ENCODE data around the gene DNAJC3.
"Not testable (repeated sequence)": the region's sequence is repeated elsewhere in the genome, so short reads cannot be mapped to it uniquely, and the experiment has no call there.

DNAJC3 gene

DNA sequence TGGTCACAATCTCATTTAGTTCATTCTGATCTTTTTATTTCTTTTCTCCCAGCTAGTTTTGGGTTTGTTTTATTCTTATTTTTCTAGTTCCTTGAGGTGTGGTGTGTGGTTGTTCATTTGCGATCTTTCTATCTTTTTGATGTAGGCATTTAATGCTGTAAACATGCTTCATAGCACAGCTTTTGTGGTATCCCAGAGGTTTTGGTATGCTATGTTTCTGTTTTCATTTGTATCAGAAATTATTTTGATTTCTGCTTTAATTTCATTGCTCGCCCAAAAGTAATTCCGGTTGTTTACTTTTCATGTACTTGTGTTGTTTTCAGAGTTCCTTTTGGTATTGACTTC lies 12.6 kb downstream of the DNAJC3 start:
- Histone ChIP-seq H3K4me3 (no peak overlapping the region), H3K27ac (no peak overlapping the region)
- DNase-seq (ENCODE audit: low spot score): no peak
- TF ChIP-seq CTCF (IDR thresholded peaks at IDR 0.05): no peak

DNA sequence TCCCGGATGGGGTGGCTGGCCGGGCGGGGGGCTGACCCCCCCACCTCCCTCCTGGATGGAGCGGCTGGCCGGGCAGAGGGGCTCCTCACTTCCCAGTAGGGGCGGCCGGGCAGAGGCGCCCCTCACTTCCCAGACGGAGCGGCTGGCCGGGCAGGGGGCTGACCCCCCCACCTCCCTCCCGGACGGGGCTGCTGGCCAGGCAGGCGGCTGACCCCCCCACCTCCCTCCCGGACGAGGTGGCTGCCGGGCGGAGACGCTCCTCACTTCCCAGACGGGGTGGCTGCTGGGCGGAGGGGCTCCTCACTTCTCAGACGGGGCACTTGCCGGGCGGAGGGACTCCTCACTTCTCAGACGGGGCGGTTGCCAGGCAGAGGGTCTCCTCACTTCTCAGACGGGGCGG lies 14.0 kb downstream of the DNAJC3 start:
- not testable (repeated sequence) for H3K4me3 ChIP-seq; DNase-seq (ENCODE audit: low spot score)

GRCh38 chr13:95697052-95697680 lies 20.2 kb downstream of the DNAJC3 start:
- Histone ChIP-seq H3K4me3 (no peak overlapping the region), H3K27ac (no peak overlapping the region)
- no peak for DNase-seq (ENCODE audit: low spot score)
- no peak for TF ChIP-seq CTCF (IDR thresholded peaks at IDR 0.05)

More for the DNA sequence above, 14.0 kb downstream of the DNAJC3 start:
- H3K27ac ChIP-seq: not testable (repeated sequence)

- no peak for DNase-seq (ENCODE audit: low spot score)
- Histone ChIP-seq H3K4me3 (no peak overlapping the region), H3K27ac (no peak overlapping the region)
- no peak for TF ChIP-seq CTCF (IDR thresholded peaks at IDR 0.05)
Measured at GRCh38 chr13:95698047-95698749, 21.3 kb downstream of the DNAJC3 start.

DNA sequence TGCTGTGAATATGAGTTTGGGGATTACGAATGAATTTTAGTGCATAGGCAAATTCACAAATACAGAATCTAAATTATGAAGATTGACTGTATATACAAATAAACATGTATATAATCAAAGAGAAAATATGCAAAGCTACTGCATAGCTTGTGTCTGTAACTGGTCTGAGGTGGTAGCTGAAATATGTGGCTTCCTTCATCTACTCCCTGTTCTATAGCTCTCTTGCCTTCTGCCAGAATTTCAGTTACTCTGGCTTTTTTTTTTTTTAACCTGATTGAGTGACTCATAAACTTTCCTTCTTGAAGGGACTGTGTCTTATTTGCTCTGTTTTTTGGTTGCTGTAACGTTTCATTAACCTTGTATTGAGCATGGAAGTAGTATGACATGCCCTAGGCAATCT lies 26.6 kb downstream of the DNAJC3 start:
- no peak overlapping the region for H3K27ac ChIP-seq
- DNase-seq (ENCODE audit: low spot score): no peak
- no peak overlapping the region for H3K4me3 ChIP-seq
- TF ChIP-seq CTCF (IDR thresholded peaks at IDR 0.05): no peak

GRCh38 chr13:95704510-95704909 lies 27.6 kb downstream of the DNAJC3 start:
- no peak for DNase-seq (ENCODE audit: low spot score)
- Histone ChIP-seq H3K4me3 (no peak overlapping the region), H3K27ac (no peak overlapping the region)
- TF ChIP-seq CTCF (IDR thresholded peaks at IDR 0.05): no peak

DNA sequence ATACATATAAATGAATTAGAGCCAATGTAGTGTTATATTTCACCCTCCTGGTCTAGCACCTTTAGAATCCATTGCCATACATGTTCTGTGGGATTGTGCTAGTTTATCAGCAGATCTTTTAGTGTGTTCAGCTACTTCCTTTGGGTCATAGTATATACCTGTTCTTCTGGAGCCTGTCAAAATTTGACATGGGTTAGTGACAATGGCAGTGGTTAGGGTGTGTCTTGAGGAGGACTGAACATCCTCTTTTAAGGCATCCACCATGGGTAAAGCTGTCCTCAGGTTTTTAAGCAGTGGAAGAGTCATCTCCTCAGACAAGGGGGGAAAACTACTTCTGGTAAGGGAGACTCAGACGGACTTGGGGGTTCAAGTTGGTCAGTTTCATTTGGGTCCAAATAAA lies 29.4 kb downstream of the DNAJC3 start:
- H3K27ac ChIP-seq: no peak overlapping the region
- no peak overlapping the region for H3K4me3 ChIP-seq
- no peak for TF ChIP-seq CTCF (IDR thresholded peaks at IDR 0.05)
- no peak for DNase-seq (ENCODE audit: low spot score)
